ENCODE measurements around the gene ABCA1.
A peak's percentile ranks its signal among the peaks of the same experiment; 100 is the strongest.

The ABCA1 gene

DNA sequence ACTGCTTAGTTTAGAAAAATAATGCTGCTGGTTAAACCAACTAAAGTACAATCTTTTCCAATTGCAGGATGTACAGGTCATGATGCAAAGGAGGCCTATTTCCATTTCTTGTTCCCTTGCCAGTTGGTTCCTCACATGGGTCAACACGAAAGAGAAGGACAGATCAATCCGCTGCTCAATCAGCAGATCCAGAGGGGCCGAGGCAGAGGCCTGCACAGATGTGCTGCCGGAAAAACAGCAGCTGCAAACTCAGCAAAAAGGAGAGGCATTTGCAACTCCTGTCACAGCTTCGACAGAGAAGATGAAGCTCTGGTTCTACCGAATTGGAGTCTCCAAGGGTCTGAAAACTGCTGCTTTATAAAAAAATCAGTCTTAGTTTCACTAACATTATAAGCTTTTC, 94.3 kb downstream of the ABCA1 start:
- DNase-seq: no peak

- DNase-seq: no peak
Observed at GRCh38 chr9:104831681-104832080, 96.3 kb downstream of the ABCA1 start.

- no peak for DNase-seq
Observed at GRCh38 chr9:104826911-104827310, 101.0 kb downstream of the ABCA1 start.

DNA sequence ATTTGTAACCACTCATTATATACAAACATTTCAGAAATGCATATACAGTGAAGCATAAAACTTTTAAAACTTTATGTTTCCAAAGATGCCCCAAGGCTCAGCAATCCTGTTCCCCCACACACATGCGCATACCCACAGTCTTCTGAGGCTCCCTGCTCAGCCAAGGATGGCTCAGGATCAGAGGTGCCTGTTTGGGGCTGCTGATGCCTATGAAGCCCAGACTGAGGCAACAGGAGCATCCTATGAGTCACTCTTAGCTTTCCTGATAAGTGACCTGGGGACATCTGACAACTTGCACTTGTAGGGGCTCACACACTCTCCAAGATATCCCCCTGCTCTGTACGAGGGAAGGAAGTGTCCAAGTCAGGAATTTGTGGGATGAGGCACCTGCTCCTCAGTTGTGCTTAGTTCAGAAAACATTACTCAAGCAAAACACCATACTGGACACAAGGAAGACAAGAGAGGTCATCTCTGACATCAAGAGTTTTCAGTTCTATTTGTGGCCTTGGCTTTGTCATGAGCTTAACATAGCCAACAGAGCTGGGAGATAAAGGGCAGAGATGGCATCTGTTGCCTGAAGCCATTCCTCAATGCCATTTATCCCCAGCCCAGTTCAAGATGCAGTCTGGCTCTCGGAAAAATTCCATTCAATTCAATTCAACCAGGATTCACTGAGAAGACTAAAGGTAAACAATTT, 101.7 kb downstream of the ABCA1 start:
- DNase-seq: no peak

- DNase-seq: no peak
Observed at GRCh38 chr9:104820336-104820735, 107.6 kb downstream of the ABCA1 start.

- DNase-seq: no peak
Observed at GRCh38 chr9:104819033-104819432, 108.9 kb downstream of the ABCA1 start.

GRCh38 chr9:104817437-104817836, 110.5 kb downstream of the ABCA1 start:
- no peak for DNase-seq

DNA sequence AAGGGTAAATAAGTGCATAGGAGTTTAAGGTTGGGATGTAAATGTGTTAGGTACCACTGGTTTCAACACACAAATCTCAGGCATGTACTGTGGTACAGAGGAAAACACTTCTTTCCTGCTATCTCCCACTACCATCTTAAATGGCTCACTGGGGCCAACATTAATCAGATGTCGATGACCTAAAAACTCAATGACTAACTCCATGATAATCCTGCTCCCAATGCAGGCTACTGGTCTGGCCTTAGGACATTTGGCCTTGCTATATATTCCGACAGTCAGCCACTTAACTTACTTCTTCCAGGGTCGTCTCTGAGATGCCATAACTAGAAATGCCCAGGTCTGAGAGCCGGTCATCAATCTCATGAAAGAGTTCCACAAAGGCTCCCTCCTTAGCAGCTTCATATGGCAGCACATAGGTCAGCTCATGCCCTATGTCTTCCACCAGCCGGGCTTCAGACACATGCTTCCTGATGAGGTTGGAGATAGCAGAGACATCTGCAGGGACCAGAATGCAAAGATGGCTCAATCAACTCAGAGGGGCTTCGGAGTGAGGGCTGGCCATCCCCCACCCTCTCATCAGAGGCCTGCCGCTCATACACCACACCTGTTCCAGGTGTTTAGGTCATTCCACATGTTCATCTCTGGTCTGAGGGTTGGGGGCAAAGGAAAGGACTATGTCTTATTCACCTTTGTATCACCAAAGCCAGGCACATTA, 111.9 kb downstream of the ABCA1 start:
- DNase-seq: no peak

DNA sequence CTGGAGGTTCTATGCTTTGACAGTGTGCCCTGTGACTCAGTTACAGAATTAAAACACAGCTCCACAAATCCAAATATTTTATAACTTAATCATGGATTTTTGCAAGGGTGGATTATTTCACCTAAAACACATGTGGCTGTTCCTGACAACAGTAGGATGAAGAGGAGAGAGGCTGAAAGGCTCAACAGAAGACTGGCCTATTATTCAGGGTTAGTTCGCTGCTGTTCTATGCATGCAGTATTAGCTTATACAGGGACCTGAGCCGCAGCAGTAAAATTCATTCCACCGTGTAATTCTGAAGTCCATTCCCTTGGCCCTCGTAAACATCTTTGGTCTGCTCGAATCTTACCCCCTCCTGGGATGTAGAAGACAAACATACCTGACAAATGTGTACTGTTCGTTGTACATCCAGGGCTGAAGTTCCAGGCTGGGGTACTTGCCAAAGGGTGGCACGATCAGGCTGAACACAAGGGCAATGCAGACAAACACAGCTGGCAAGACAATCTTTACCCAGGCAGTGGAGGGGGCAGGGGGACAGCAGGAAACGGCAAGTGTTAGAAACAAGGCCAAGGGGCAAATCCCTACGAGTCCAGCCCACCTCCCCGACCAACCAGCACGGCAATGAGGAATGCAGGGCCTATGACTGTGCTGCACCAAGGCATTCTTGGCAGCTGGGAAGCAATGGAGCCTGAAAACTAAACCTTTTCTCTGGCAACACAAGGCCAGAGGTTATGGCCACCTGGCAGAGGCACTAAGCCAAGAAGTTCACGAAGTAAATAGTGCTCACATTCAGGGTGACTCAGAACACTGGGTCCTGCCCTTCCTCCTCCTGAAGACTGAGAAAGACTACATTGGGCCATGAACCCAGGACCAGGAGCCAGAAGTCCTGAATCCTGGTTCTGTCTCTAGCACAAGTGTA, 117.3 kb downstream of the ABCA1 start:
- DNase-seq: no peak

DNA sequence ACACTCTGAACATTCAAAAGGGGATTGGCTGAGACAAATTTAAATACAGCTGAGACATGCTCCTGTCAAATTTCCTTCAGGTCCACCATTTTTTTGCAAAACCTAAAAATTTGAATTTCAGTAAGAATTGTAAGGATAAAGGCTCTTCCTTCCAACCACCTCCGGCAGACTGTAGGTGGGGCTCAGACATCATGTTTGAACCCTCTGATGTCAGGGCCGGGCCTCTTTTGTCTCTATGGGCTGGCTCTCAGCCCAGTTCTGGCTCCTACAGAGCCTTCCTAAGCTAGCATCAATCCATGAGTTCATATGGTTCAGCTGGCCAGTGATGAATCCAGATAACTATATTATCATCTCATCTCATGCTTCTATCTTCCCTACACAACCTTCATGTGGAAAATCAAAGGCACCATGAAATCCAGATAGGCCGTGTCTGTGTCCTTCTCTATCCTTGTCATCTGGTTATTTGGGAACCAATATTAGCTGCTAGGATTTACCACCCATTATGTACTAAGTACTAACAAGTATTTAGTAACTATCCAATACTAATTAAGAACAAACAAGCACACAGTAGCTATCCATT, 119.8 kb downstream of the ABCA1 start:
- DNase-seq: no peak

GRCh38 chr9:104805441-104805840, 122.5 kb downstream of the ABCA1 start:
- no peak for DNase-seq

DNA sequence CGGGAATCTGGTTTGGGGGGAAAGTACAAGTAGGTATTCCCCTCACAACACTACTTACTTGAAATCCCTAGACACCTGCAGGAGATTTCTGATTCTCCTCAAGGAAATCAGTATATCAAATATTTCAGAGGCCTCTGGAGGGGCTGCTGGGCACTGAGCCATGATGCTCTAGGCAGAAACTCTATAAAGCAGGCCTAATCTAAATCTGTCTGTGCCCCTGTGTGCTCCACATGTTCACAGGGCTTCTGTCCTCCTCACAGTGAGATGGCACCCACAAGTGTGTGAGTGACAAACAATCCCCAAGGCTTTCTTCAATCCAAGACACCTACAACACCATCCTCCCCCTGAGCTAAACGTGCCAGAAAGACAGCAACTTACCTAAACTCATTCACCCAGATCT, 125.0 kb downstream of the ABCA1 start:
- no peak for DNase-seq

- DNase-seq: no peak
Observed at GRCh38 chr9:104802110-104802509, 125.8 kb downstream of the ABCA1 start.

DNA sequence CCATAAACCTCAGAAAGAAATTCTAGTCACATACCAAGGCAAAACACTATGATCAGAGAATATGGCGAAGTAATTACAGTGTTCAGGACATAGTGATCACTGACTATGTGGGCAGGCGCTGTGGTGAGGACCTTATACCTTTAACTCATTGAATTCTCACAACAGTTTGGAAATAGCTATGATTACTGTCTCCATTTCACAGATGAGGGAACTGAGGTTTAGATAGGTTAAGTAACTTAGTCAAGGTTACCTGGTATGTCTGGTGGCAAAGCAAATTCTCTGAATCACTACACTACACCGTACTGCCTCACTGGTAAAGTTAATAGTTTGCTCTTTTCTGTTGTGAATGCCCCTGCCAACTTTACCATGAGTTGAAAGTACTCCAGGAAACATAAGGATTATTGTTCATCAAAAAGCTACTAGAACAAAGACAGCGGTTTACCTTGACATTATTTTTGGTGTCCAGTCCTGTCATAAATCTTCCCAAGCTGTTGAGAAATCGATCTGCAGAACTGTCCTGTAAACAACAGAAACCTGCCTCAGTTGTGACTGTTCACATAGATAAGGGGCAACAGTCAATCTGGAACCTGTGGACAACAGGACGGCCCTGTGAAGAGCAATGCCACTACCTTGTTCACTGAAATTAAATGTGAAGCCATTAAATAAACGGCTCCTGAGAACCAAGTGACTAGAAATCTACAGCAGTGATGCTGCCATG, 127.7 kb downstream of the ABCA1 start:
- no peak for DNase-seq

- DNase-seq: no peak
Observed at GRCh38 chr9:104798209-104798995, 129.6 kb downstream of the ABCA1 start.

DNA sequence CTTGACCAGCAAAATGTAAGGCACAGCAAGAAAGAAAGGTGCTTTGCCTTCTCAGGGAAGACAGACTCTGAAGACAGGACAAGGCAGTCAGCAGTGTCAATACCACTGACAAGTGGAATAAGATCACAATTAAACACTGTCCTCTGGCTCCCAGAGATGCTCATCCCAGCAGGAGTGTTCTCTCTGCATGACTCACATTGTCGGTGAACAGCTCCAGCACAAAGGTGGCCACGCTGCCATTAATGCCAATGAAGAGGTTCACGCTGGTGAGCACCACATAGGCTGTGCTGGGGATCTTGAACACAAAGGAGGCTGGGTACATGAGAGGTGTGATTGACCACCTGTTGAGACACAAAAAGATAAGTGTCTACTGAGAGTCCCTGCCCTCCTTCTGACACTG, 132.1 kb downstream of the ABCA1 start:
- DNase-seq: no peak

- DNase-seq: no peak
Observed at GRCh38 chr9:104795082-104795481, 132.9 kb downstream of the ABCA1 start.

DNA sequence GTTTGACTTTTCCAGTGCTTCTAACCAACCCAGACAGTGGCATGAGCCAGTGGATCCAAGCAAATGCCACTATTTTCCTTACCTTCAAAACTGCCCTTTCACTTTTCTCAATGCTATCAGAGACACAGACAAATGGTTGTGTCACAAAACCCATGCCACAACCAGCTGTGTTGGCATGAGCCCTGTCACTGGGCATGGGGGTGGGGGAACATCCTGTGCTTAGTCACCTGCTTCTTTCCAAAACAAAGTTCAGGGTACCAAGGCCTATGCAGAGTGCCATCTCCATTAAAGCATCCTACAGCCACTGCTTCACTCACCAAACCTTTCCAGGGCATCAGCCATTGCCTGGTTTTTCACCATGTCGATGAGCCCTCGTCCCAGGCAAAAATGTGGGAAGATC, 133.9 kb downstream of the ABCA1 start:
- DNase-seq: peak in 1 of 2 experiments; percentile 15

GRCh38 chr9:104788251-104788650, 139.7 kb downstream of the ABCA1 start:
- no peak for DNase-seq

- DNase-seq: no peak
Observed at GRCh38 chr9:104787306-104788015, 140.5 kb downstream of the ABCA1 start.

GRCh38 chr9:104786293-104786692, 141.7 kb downstream of the ABCA1 start:
- DNase-seq: no peak

Data from stimulated activated CD4-positive, alpha-beta T cell treated with anti-CD3 and anti-CD28 coated beads, Interleukin-4, amount 100 ng/mL, for 4 hours (primary cell).